Kidney epithelial cell (primary cell): Measurements from ENCODE around the gene DCHS2. TPM values are rescaled to one million over a fixed set of nuclear protein-coding genes. Genes with fewer than 3 reads are reported as not detected.

Source experiments
- DNase-seq: peaks from one replicate; pipeline ENCODE4 v3.0.0-alpha.2; 2010; ENCODE audit warnings: low read depth
- H3K27me3 ChIP-seq: 2 replicates; pipeline ENCODE4 v1.6.0; 2011; ENCODE audit warnings: low read length; ENCODE audit not compliant: control insufficient read depth, insufficient read depth
- H3K36me3 ChIP-seq: 2 replicates; pipeline ENCODE4 v1.5.1; 2011; ENCODE audit warnings: low read length; ENCODE audit not compliant: control insufficient read depth, insufficient read depth
- H3K4me3 ChIP-seq: 2 replicates; pipeline ENCODE4 v1.5.1; 2011; ENCODE audit warnings: low read depth, mild to moderate bottlenecking, control low read depth, low read length
- CTCF ChIP-seq: IDR thresholded peaks from 2 replicates; pipeline ENCODE4 v1.5.1; 2011; ENCODE audit warnings: mild to moderate bottlenecking, moderate library complexity, low read length, control low read depth, inconsistent platforms; ENCODE audit not compliant: insufficient read depth, poor library complexity, severe bottlenecking
- total RNA-seq: library from RNA; depleted of rRNA; stranded (reverse); fragments of >200 nt; gene quantifications from 2 replicates; pipeline ENCODE4 v1.2.3, GENCODE V29; 2015

The DCHS2 gene
- total RNA-seq, 1 donor from 2014 or later, result 0.75 TPM

GRCh38 chr4:154416190-154416547 is 75.4 kb downstream of the DCHS2 start:
- Histone ChIP-seq H3K36me3 (no peaks in the 10 kb centered on the region), H3K4me3 (peak overlapping the region; percentile 33), H3K27me3 (no peaks in the 10 kb centered on the region)
- TF ChIP-seq CTCF, result peak; percentile 21
- DNase-seq, result no peak

- H3K27me3 ChIP-seq, result no peaks in the 10 kb centered on the region
Observed at GRCh38 chr4:154415313-154415712, 76.3 kb downstream of the DCHS2 start.

GRCh38 chr4:154414796-154415195 is 76.8 kb downstream of the DCHS2 start:
- Histone ChIP-seq H3K4me3 (no peak overlapping the region), H3K27me3 (no peaks in the 10 kb centered on the region), H3K36me3 (no peaks in the 10 kb centered on the region)
- TF ChIP-seq CTCF, result no peak
- no peak for DNase-seq

More at GRCh38 chr4:154415313-154415712, 76.3 kb downstream of the DCHS2 start:
- no peak for DNase-seq
- no peaks in the 10 kb centered on the region for H3K36me3 ChIP-seq
- TF ChIP-seq CTCF, result no peak
- H3K4me3 ChIP-seq, result no peak overlapping the region

- Histone ChIP-seq H3K36me3 (no peaks in the 10 kb centered on the region), H3K27me3 (no peaks in the 10 kb centered on the region)
Observed at GRCh38 chr4:154414371-154414770, 77.2 kb downstream of the DCHS2 start.

GRCh38 chr4:154407443-154407842 is 84.2 kb downstream of the DCHS2 start:
- no peak for DNase-seq
- TF ChIP-seq CTCF, result no peak
- H3K27me3 ChIP-seq, result no peaks in the 10 kb centered on the region
- H3K36me3 ChIP-seq, result no peaks in the 10 kb centered on the region
- H3K4me3 ChIP-seq, result no peak overlapping the region

More at GRCh38 chr4:154414371-154414770, 77.2 kb downstream of the DCHS2 start:
- DNase-seq, result no peak
- TF ChIP-seq CTCF, result no peak
- H3K4me3 ChIP-seq, result no peak overlapping the region

- H3K27me3 ChIP-seq, result no peaks in the 10 kb centered on the region
- no peak for TF ChIP-seq CTCF
- no peak for DNase-seq
Observed at GRCh38 chr4:154406018-154406795, 85.4 kb downstream of the DCHS2 start.

More at GRCh38 chr4:154406018-154406795, 85.4 kb downstream of the DCHS2 start:
- H3K4me3 ChIP-seq, result no peak overlapping the region
- no peaks in the 10 kb centered on the region for H3K36me3 ChIP-seq
